Measurements from ENCODE around the gene RAP1GAP. TPM values are rescaled to one million over a fixed set of nuclear protein-coding genes. Genes with fewer than 3 reads are reported as not detected.

RAP1GAP gene
- polyA plus RNA-seq, 3 donors = 0.04 TPM; not detected in 2

- Histone ChIP-seq H2AFZ (ENCODE audit: insufficient read depth, low read depth, low read length, poor library complexity, severe bottlenecking) (no peak overlapping the region), H3K27me3 (ENCODE audit: control insufficient read depth in 2 of 2, insufficient read depth in 2 of 2, low read length in 2 of 2) (no peaks in the 10 kb centered on the region), H3K4me1 (ENCODE audit: control insufficient read depth in 1 of 2, insufficient read depth in 2 of 2, low read length in 2 of 2) (no peaks in the 10 kb centered on the region), H4K20me1 (ENCODE audit: insufficient read depth, low read length) (no peaks in the 10 kb centered on the region), H3K9me3 (replicated peaks in 1 of 2; ENCODE audit: control insufficient read depth in 1 of 2, insufficient read depth in 1 of 2, low read length in 2 of 2) (no peaks in the 10 kb centered on the region), H3K4me2 (replicated peaks; ENCODE audit: extremely low read depth, low read length, poor library complexity, severe bottlenecking) (no peak overlapping the region), H3K36me3 (replicated peaks in 1 of 2; ENCODE audit: control insufficient read depth in 1 of 2, insufficient read depth in 2 of 2, low read length in 2 of 2) (no peaks in the 10 kb centered on the region), H3K79me2 (ENCODE audit: insufficient read depth, low read length) (no peaks in the 10 kb centered on the region), H3K27ac (ENCODE audit: low read depth in 1 of 2, low read length in 2 of 2) (no peak overlapping the region), H3K9ac (ENCODE audit: insufficient read depth, low read length, poor library complexity, severe bottlenecking) (no peak overlapping the region), H3K4me3 (replicated peaks in 1 of 3; ENCODE audit: low read depth in 2 of 3, low read length in 3 of 3) (no peak overlapping the region)
- TF ChIP-seq CTCF (IDR thresholded peaks at IDR 0.05) = no peak
- no peak overlapping the region for H3K4me3 Mint-ChIP-seq
- no peak overlapping the region for H3K27ac Mint-ChIP-seq
- DNase-seq = no peak
- no peaks in the 10 kb centered on the region for H3K36me3 Mint-ChIP-seq
- 25% methylated on average over 2 of the region's 7 CpGs for WGBS (ENCODE audit: insufficient coverage)
- peaks cover 6% of the 10 kb centered on the region for H3K4me1 Mint-ChIP-seq
- H3K9me3 Mint-ChIP-seq = no peaks in the 10 kb centered on the region
- H3K27me3 Mint-ChIP-seq (ENCODE audit: low read depth in 3 of 3) = peaks cover 11 to 26% (median 13%) of the 10 kb centered on the region in 3 donors
- intact Hi-C loops (cut with micrococcal nuclease) = no loop called here
Measured at GRCh38 chr1:21628798-21629393, 40.3 kb downstream of the RAP1GAP start.

- WGBS (ENCODE audit: insufficient coverage) = 95% methylated on average over 10 of the region's 11 CpGs
- H3K9me3 Mint-ChIP-seq = peaks cover 0 to 3% (median 0%) of the 10 kb centered on the region in 7 donors
- no peak for TF ChIP-seq CTCF (IDR thresholded peaks at IDR 0.05)
- Histone ChIP-seq H3K27me3 (ENCODE audit: control insufficient read depth in 2 of 2, insufficient read depth in 2 of 2, low read length in 2 of 2) (peaks cover 2 to 12% of the 10 kb centered on the region in 2 donors), H3K4me1 (ENCODE audit: control insufficient read depth in 1 of 2, insufficient read depth in 2 of 2, low read length in 2 of 2) (no peaks in the 10 kb centered on the region), H3K27ac (ENCODE audit: low read depth in 1 of 2, low read length in 2 of 2) (no peak overlapping the region), H3K9me3 (replicated peaks in 1 of 2; ENCODE audit: control insufficient read depth in 1 of 2, insufficient read depth in 1 of 2, low read length in 2 of 2) (no peaks in the 10 kb centered on the region), H3K4me3 (replicated peaks in 1 of 3; ENCODE audit: low read depth in 2 of 3, low read length in 3 of 3) (no peak overlapping the region), H3K79me2 (ENCODE audit: insufficient read depth, low read length) (no peaks in the 10 kb centered on the region), H2AFZ (ENCODE audit: insufficient read depth, low read depth, low read length, poor library complexity, severe bottlenecking) (no peak overlapping the region), H3K9ac (ENCODE audit: insufficient read depth, low read length, poor library complexity, severe bottlenecking) (no peak overlapping the region), H3K4me2 (replicated peaks; ENCODE audit: extremely low read depth, low read length, poor library complexity, severe bottlenecking) (no peak overlapping the region), H4K20me1 (ENCODE audit: insufficient read depth, low read length) (no peaks in the 10 kb centered on the region), H3K36me3 (replicated peaks in 1 of 2; ENCODE audit: control insufficient read depth in 1 of 2, insufficient read depth in 2 of 2, low read length in 2 of 2) (no peaks in the 10 kb centered on the region)
- peaks cover 16 to 40% (median 25%) of the 10 kb centered on the region in 3 donors for H3K27me3 Mint-ChIP-seq (ENCODE audit: low read depth in 3 of 3)
- intact Hi-C loops (cut with micrococcal nuclease) = no loop called here
- peaks cover 0 to 2% of the 10 kb centered on the region in 2 donors for H3K36me3 Mint-ChIP-seq
- H3K27ac Mint-ChIP-seq = no peak overlapping the region
- no peak overlapping the region for H3K4me3 Mint-ChIP-seq
- DNase-seq = no peak
- H3K4me1 Mint-ChIP-seq = peaks cover 8% of the 10 kb centered on the region
Measured at GRCh38 chr1:21626921-21627339, 42.2 kb downstream of the RAP1GAP start.
